H9 (cell line): ENCODE measurements around the gene DYNC2H1. TPM values are rescaled to one million over a fixed set of nuclear protein-coding genes. Genes with fewer than 3 reads are reported as not detected.

Source experiments
- DNase-seq: peaks from one replicate; pipeline ENCODE4 v3.0.0-alpha.2; 2017
- H2AFZ ChIP-seq: one replicate; pipeline ENCODE4 v1.6.1; 2013; ENCODE audit warnings: mild to moderate bottlenecking, low read length, control low read depth, moderate library complexity
- H2AK5ac ChIP-seq: 2 replicates; pipeline ENCODE4 v1.6.1; 2013; ENCODE audit warnings: low read length, control low read depth, mixed read lengths; ENCODE audit not compliant: insufficient read length
- H2BK120ac ChIP-seq: one replicate; pipeline ENCODE4 v1.6.1; 2013; ENCODE audit warnings: low read depth, mild to moderate bottlenecking, low read length, control low read depth, inconsistent platforms; ENCODE audit not compliant: poor library complexity, severe bottlenecking
- H2BK12ac ChIP-seq: 2 replicates; pipeline ENCODE4 v1.6.1; 2013; ENCODE audit warnings: low read length, control low read depth, mixed read lengths, low read depth; ENCODE audit not compliant: insufficient read length
- H2BK15ac ChIP-seq: 2 replicates; pipeline ENCODE4 v1.6.1; 2013; ENCODE audit warnings: low read depth, low read length, control low read depth
- H2BK20ac ChIP-seq: one replicate; pipeline ENCODE4 v1.6.1; 2013; ENCODE audit warnings: low read depth, mild to moderate bottlenecking, low read length, control low read depth, inconsistent platforms; ENCODE audit not compliant: poor library complexity, severe bottlenecking
- H2BK5ac ChIP-seq: 2 replicates; pipeline ENCODE4 v1.6.1; 2013; ENCODE audit warnings: low read length, control low read depth, mixed read lengths; ENCODE audit not compliant: insufficient read length
- H3K14ac ChIP-seq: 2 replicates; pipeline ENCODE4 v1.6.1; 2013; ENCODE audit warnings: low read length, control low read depth; ENCODE audit not compliant: insufficient read depth
- H3K18ac ChIP-seq: 2 replicates; pipeline ENCODE4 v1.6.1; 2013; ENCODE audit warnings: low read depth, mild to moderate bottlenecking, mixed read lengths, low read length, control low read depth; ENCODE audit not compliant: insufficient read length
- H3K23ac ChIP-seq: 2 replicates; pipeline ENCODE4 v1.6.1; 2013; ENCODE audit warnings: low read length, control low read depth, mixed read lengths, low read depth; ENCODE audit not compliant: insufficient read length
- H3K23me2 ChIP-seq: 2 replicates; pipeline ENCODE4 v1.6.1; 2013; ENCODE audit warnings: low read depth, mild to moderate bottlenecking, mixed read lengths, low read length, control low read depth; ENCODE audit not compliant: insufficient read length, poor library complexity, severe bottlenecking
- H3K27ac ChIP-seq: 2 replicates; pipeline ENCODE4 v1.5.1; 2013; ENCODE audit warnings: low read length, control low read depth, mixed read lengths, low read depth; ENCODE audit not compliant: insufficient read length
- H3K27me3 ChIP-seq: 2 replicates; pipeline ENCODE4 v1.6.1; 2013; ENCODE audit warnings: low read length, control low read depth, inconsistent platforms; ENCODE audit not compliant: insufficient read depth
- H3K4ac ChIP-seq: 2 replicates; pipeline ENCODE4 v1.6.1; 2013; ENCODE audit warnings: low read depth, mild to moderate bottlenecking, control low read depth, inconsistent platforms, low read length, moderate library complexity
- H3K4me1 ChIP-seq: 2 replicates; pipeline ENCODE4 v1.6.1; 2013; ENCODE audit warnings: low read length, control low read depth, inconsistent platforms; ENCODE audit not compliant: insufficient read depth
- H3K4me2 ChIP-seq: 2 replicates; pipeline ENCODE4 v1.6.1; 2013; ENCODE audit warnings: low read length, control low read depth, mixed read lengths; ENCODE audit not compliant: insufficient read length, insufficient read depth
- H3K56ac ChIP-seq: 2 replicates; pipeline ENCODE4 v1.6.1; 2013; ENCODE audit warnings: low read depth, mild to moderate bottlenecking, mixed read lengths, low read length, control low read depth; ENCODE audit not compliant: insufficient read length
- H3K79me1 ChIP-seq: 2 replicates; pipeline ENCODE4 v1.6.1; 2013; ENCODE audit warnings: low read depth, mild to moderate bottlenecking, moderate library complexity, low read length, control low read depth, inconsistent platforms; ENCODE audit not compliant: insufficient read depth, poor library complexity, severe bottlenecking
- H3K79me2 ChIP-seq: 2 replicates; pipeline ENCODE4 v1.6.1; 2013; ENCODE audit warnings: low read length, control low read depth, inconsistent platforms; ENCODE audit not compliant: insufficient read depth
- H3K9ac ChIP-seq: 2 replicates; pipeline ENCODE4 v1.6.1; 2013; ENCODE audit warnings: low read length, control low read depth, mixed read lengths; ENCODE audit not compliant: insufficient read length; ENCODE audit errors: extremely low read depth
- H3K9me3 ChIP-seq: one replicate; pipeline ENCODE4 v1.6.1; 2013; ENCODE audit warnings: low read depth, low read length, inconsistent platforms; ENCODE audit not compliant: control insufficient read depth
- H3T11ph ChIP-seq: one replicate; pipeline ENCODE4 v1.6.1; 2013; ENCODE audit warnings: mild to moderate bottlenecking, low read length, control low read depth, inconsistent platforms
- H4K20me1 ChIP-seq: one replicate; pipeline ENCODE4 v1.6.1; 2013; ENCODE audit not compliant: control insufficient read depth, insufficient read length, insufficient read depth
- H4K5ac ChIP-seq: 2 replicates; pipeline ENCODE4 v1.6.1; 2013; ENCODE audit warnings: low read depth, mild to moderate bottlenecking, mixed read lengths, low read length, control low read depth; ENCODE audit not compliant: insufficient read length
- H4K8ac ChIP-seq: replicated peaks from 2 replicates; pipeline ENCODE4 v1.6.1; 2013; ENCODE audit warnings: low read length, control low read depth, mixed read lengths, low read depth; ENCODE audit not compliant: insufficient read length
- H4K91ac ChIP-seq: 2 replicates; pipeline ENCODE4 v1.6.1; 2013; ENCODE audit warnings: low read depth, mild to moderate bottlenecking, moderate library complexity, mixed read lengths, low read length, control low read depth; ENCODE audit not compliant: insufficient read length
- H3K27ac Mint-ChIP-seq, 3 experiments: 2 replicates in 2 of 3; 3 replicates in 1 of 3; pipeline ENCODE4 v1.8.0; 2020 to 2021; ENCODE audit warnings: mixed read lengths in 3 of 3, mild to moderate bottlenecking in 1 of 3, moderate library complexity in 1 of 3
- H3K27me3 Mint-ChIP-seq: 2 replicates; pipeline ENCODE4 v1.8.0; 2021; ENCODE audit warnings: low read depth, mild to moderate bottlenecking, moderate library complexity, mixed read lengths
- H3K36me3 Mint-ChIP-seq, 3 experiments: 2 replicates in 2 of 3; 3 replicates in 1 of 3; pipeline ENCODE4 v1.8.0; 2020 to 2021; ENCODE audit warnings: low read depth in 3 of 3, mixed read lengths in 3 of 3; ENCODE audit not compliant: insufficient read depth in 1 of 3
- H3K4me1 Mint-ChIP-seq, 2 experiments: 2 replicates each; pipeline ENCODE4 v1.8.0; 2020; ENCODE audit warnings: mixed read lengths in 2 of 2
- H3K4me3 Mint-ChIP-seq, 2 experiments: 2 replicates in 1 of 2; 3 replicates in 1 of 2; pipeline ENCODE4 v1.8.0; 2020 to 2021; ENCODE audit warnings: mild to moderate bottlenecking in 2 of 2, mixed read lengths in 2 of 2, moderate library complexity in 1 of 2
- H3K9me3 Mint-ChIP-seq, 2 experiments: 2 replicates in 1 of 2; 3 replicates in 1 of 2; pipeline ENCODE4 v1.8.0; 2020; ENCODE audit warnings: mild to moderate bottlenecking in 2 of 2, mixed read lengths in 2 of 2, moderate library complexity in 1 of 2
- CTCF ChIP-seq: fragments of 200-600 bp; sonication (generic); conservative IDR thresholded peaks from 3 replicates; pipeline ENCODE4 v1.8.0; 2021; ENCODE audit warnings: antibody characterized with exemption, mild to moderate bottlenecking
- WGBS: extraction: QIAGEN DNeasy Blood & Tissue Kit; methylation state at CpG from one replicate; pipeline ENCODE4 v1.1.7; 2013; ENCODE audit warnings: missing lambda C conversion rate, low lambda C conversion rate, mixed read lengths; ENCODE audit not compliant: insufficient read length; ENCODE audit errors: extremely low coverage; 5-methylcytosine and 5-hydroxymethylcytosine counted together
- total RNA-seq: library from RNA; stranded (reverse); gene quantifications from 2 replicates; pipeline ENCODE4 v1.2.1, GENCODE V29; 2021

Gene DYNC2H1
- total RNA-seq, 1 experiment from 2014 or later = 13.2 TPM

GRCh38 chr11:103515283-103515682 lies 406.1 kb downstream of the DYNC2H1 start:
- H3K27ac ChIP-seq = no peak overlapping the region
- H2BK20ac ChIP-seq = no peak overlapping the region
- no peak overlapping the region for H3K23ac ChIP-seq
- no peaks in the 10 kb centered on the region for H3K4me1 ChIP-seq
- no peak overlapping the region for H2BK12ac ChIP-seq
- no peaks in the 10 kb centered on the region for H3K9me3 ChIP-seq
- H2BK15ac ChIP-seq = no peak overlapping the region
- H3K4me2 ChIP-seq = no peak overlapping the region
- H3K27ac Mint-ChIP-seq = no peak overlapping the region
- H3K27me3 Mint-ChIP-seq = no peaks in the 10 kb centered on the region
- no peak overlapping the region for H4K91ac ChIP-seq
- TF ChIP-seq CTCF = no peak
- no peaks in the 10 kb centered on the region for H3K36me3 Mint-ChIP-seq
- H3K9me3 Mint-ChIP-seq = no peaks in the 10 kb centered on the region; a peak in 1 of 5 replicates
- H2AK5ac ChIP-seq = no peak overlapping the region
- H4K20me1 ChIP-seq = no peaks in the 10 kb centered on the region
- no peak overlapping the region for H3K9ac ChIP-seq
- H2BK120ac ChIP-seq = no peak overlapping the region
- H3K27me3 ChIP-seq = no peaks in the 10 kb centered on the region
- no peak overlapping the region for H3K56ac ChIP-seq
- no peak overlapping the region for H3T11ph ChIP-seq
- H3K14ac ChIP-seq = no peak overlapping the region
- no peaks in the 10 kb centered on the region for H3K4me1 Mint-ChIP-seq
- no peaks in the 10 kb centered on the region for H3K79me2 ChIP-seq
- H4K8ac ChIP-seq = no peak overlapping the region
- no peak overlapping the region for H3K18ac ChIP-seq
- DNase-seq = no peak
- H2BK5ac ChIP-seq = no peak overlapping the region
- no peak overlapping the region for H2AFZ ChIP-seq
- no peak overlapping the region for H3K4ac ChIP-seq
- H3K79me1 ChIP-seq = no peaks in the 10 kb centered on the region
- H4K5ac ChIP-seq = no peak overlapping the region
- no peaks in the 10 kb centered on the region for H3K23me2 ChIP-seq
- no CpG with 5 or more reads among the region's 1 CpG for WGBS
- no peak overlapping the region for H3K4me3 Mint-ChIP-seq
